ENCODE data around the gene PLA2G6. TPM values are rescaled to one million over a fixed set of nuclear protein-coding genes. Genes with fewer than 3 reads are reported as not detected.

Gene PLA2G6

GRCh38 chr22:38065539-38065938 lies 116.1 kb downstream of the PLA2G6 start:
- Histone ChIP-seq H3K9ac (ENCODE audit: low read depth, low read length) (no peak overlapping the region), H3K4me3 (ENCODE audit: low read length) (no peak overlapping the region), H3K9me3 (replicated peaks; ENCODE audit: low read length) (no peaks in the 10 kb centered on the region), H3K4me1 (ENCODE audit: control insufficient read depth, insufficient read depth, low read length) (peaks cover 13% of the 10 kb centered on the region), H3K4me2 (ENCODE audit: low read length) (no peak overlapping the region), H3K27me3 (ENCODE audit: control insufficient read depth, insufficient read depth, low read length) (no peaks in the 10 kb centered on the region), H3K36me3 (ENCODE audit: insufficient read depth, low read length) (peaks cover 2% of the 10 kb centered on the region)

DNA sequence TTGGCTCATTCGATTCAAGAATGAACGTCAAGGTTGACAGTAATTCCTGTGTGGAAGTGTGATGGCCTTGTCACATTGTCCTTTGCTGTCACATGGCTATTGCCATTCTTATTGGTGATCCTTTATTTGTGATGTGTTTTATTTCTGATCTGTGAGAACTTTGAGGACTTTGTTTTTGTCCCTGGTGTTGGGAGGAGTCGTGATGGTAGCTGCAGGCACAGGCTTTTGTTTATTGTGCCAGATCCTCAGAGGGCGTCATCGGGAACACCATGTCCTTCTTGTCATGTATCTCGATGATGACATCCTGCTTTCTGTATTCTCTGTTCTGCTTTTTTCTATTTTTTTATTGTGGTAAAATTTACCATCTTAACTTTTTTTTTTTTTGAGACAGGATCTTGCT lies 118.8 kb downstream of the PLA2G6 start:
- peaks cover 2% of the 10 kb centered on the region for H3K36me3 ChIP-seq (ENCODE audit: insufficient read depth, low read length)
- H3K9ac ChIP-seq (ENCODE audit: low read depth, low read length), result no peak overlapping the region
- no peaks in the 10 kb centered on the region for H3K27me3 ChIP-seq (ENCODE audit: control insufficient read depth, insufficient read depth, low read length)
- H3K4me1 ChIP-seq (ENCODE audit: control insufficient read depth, insufficient read depth, low read length), result peaks cover 5% of the 10 kb centered on the region
- H3K4me3 ChIP-seq (ENCODE audit: low read length), result no peak overlapping the region
- H3K9me3 ChIP-seq (replicated peaks; ENCODE audit: low read length), result no peaks in the 10 kb centered on the region
- H3K4me2 ChIP-seq (ENCODE audit: low read length), result no peak overlapping the region

Small RNAs within 50 kb of the gene (small RNA-seq; reads per million reads assigned to genes)
- not detected for gene RN7SL704P

Measured in skeletal muscle satellite cell (primary cell).